Measurements from ENCODE around the gene RASGRP4. TPM values are rescaled to one million over a fixed set of nuclear protein-coding genes. Genes with fewer than 3 reads are reported as not detected.
A peak's percentile ranks its signal among the peaks of the same experiment; 100 is the strongest.
"Not testable (repeated sequence)": the region's sequence is repeated elsewhere in the genome, so short reads cannot be mapped to it uniquely, and the experiment has no call there.

Gene RASGRP4
- total RNA-seq (ENCODE audit: unreplicated experiment), result not detected
- long read RNA-seq, result 0 reads

GRCh38 chr19:38425810-38426466 lies at the start of gene RASGRP4:
Gene RASGRP4 (minus strand): TSS chr19:38426219. CDS start chr19:38426091, 128 bp downstream.
- Mint-ChIP-seq H3K4me1 (ENCODE audit: low read depth, unreplicated experiment) (peaks cover 15% of the 10 kb centered on the region), H3K9me3 (ENCODE audit: unreplicated experiment) (peaks cover 2% of the 10 kb centered on the region), H3K4me3 (ENCODE audit: unreplicated experiment) (peak within 1 kb of the TSS; percentile 77), H3K27ac (ENCODE audit: unreplicated experiment) (no peak within 1 kb of the TSS), H3K27me3 (ENCODE audit: unreplicated experiment) (peaks cover 2% of the 10 kb centered on the region), H3K36me3 (ENCODE audit: unreplicated experiment) (no peaks in the 10 kb centered on the region)
- DNase-seq, result peak; percentile 49
- no peak for TF ChIP-seq CTCF (IDR thresholded peaks at IDR 0.05; ENCODE audit: partially characterized antibody, unreplicated experiment)

- TF ChIP-seq CTCF (IDR thresholded peaks at IDR 0.05; ENCODE audit: partially characterized antibody, unreplicated experiment), result no peak
- Mint-ChIP-seq H3K36me3 (ENCODE audit: unreplicated experiment) (no peaks in the 10 kb centered on the region), H3K4me1 (ENCODE audit: low read depth, unreplicated experiment) (no peaks in the 10 kb centered on the region), H3K27me3 (ENCODE audit: unreplicated experiment) (peaks cover 3% of the 10 kb centered on the region), H3K27ac (ENCODE audit: unreplicated experiment) (no peak overlapping the region), H3K4me3 (ENCODE audit: unreplicated experiment) (no peak overlapping the region), H3K9me3 (ENCODE audit: unreplicated experiment) (no peaks in the 10 kb centered on the region)
- DNase-seq, result no peak
These were observed 49.2 kb upstream of the RASGRP4 start for GRCh38 chr19:38475176-38475575.

GRCh38 chr19:38473201-38473600 lies 47.2 kb upstream of the RASGRP4 start:
- H3K27me3 Mint-ChIP-seq (ENCODE audit: unreplicated experiment), result peaks cover 3% of the 10 kb centered on the region
- no peak overlapping the region for H3K4me3 Mint-ChIP-seq (ENCODE audit: unreplicated experiment)
- no peak for DNase-seq
- no peak overlapping the region for H3K27ac Mint-ChIP-seq (ENCODE audit: unreplicated experiment)
- no peaks in the 10 kb centered on the region for H3K36me3 Mint-ChIP-seq (ENCODE audit: unreplicated experiment)
- no peaks in the 10 kb centered on the region for H3K4me1 Mint-ChIP-seq (ENCODE audit: low read depth, unreplicated experiment)
- no peak for TF ChIP-seq CTCF (IDR thresholded peaks at IDR 0.05; ENCODE audit: partially characterized antibody, unreplicated experiment)
- no peaks in the 10 kb centered on the region for H3K9me3 Mint-ChIP-seq (ENCODE audit: unreplicated experiment)

- H3K9me3 Mint-ChIP-seq (ENCODE audit: unreplicated experiment); H3K27me3 Mint-ChIP-seq (ENCODE audit: unreplicated experiment); H3K27ac Mint-ChIP-seq (ENCODE audit: unreplicated experiment); DNase-seq; H3K36me3 Mint-ChIP-seq (ENCODE audit: unreplicated experiment); H3K4me3 Mint-ChIP-seq (ENCODE audit: unreplicated experiment); H3K4me1 Mint-ChIP-seq (ENCODE audit: low read depth, unreplicated experiment): not testable (repeated sequence)
These were observed 46.7 kb upstream of the RASGRP4 start for GRCh38 chr19:38472725-38473124.

- H3K9me3 Mint-ChIP-seq (ENCODE audit: unreplicated experiment), result peaks cover 1% of the 10 kb centered on the region
- H3K4me1 Mint-ChIP-seq (ENCODE audit: low read depth, unreplicated experiment), result no peaks in the 10 kb centered on the region
- H3K36me3 Mint-ChIP-seq (ENCODE audit: unreplicated experiment), result no peaks in the 10 kb centered on the region
- TF ChIP-seq CTCF (IDR thresholded peaks at IDR 0.05; ENCODE audit: partially characterized antibody, unreplicated experiment), result no peak
- no peak for DNase-seq
- H3K27me3 Mint-ChIP-seq (ENCODE audit: unreplicated experiment), result peaks cover 3% of the 10 kb centered on the region
- H3K27ac Mint-ChIP-seq (ENCODE audit: unreplicated experiment), result no peak overlapping the region
- H3K4me3 Mint-ChIP-seq (ENCODE audit: unreplicated experiment), result no peak overlapping the region
These were observed 44.9 kb upstream of the RASGRP4 start for GRCh38 chr19:38470788-38471480.

Measured in glutamatergic neuron (in vitro differentiated cells).